K562 (cell line): ENCODE data around the gene SDCCAG8. TPM values are rescaled to one million over a fixed set of nuclear protein-coding genes. Genes with fewer than 3 reads are reported as not detected.
A peak's percentile ranks its signal among the peaks of the same experiment; 100 is the strongest.

Experiments
- GABPA ChIP-seq: fragments of 200-800 bp; sonication (Bioruptor generic); conservative IDR thresholded peaks from 2 replicates; pipeline ENCODE4 v1.6.1; 2016; ENCODE audit warnings: low read depth, missing genetic modification characterization, missing compliant biosample characterization
- HNRNPUL1 ChIP-seq: fragments of 200-400 bp; formaldehyde crosslinking; IDR thresholded peaks from 2 replicates; pipeline ENCODE4 v1.6.1; 2017; ENCODE audit warnings: low read length
- NRF1 ChIP-seq, 2 experiments: fragments of 450-650 bp; IDR thresholded peaks in 1 of 2; conservative IDR thresholded peaks in 1 of 2; 2 replicates each; pipeline ENCODE4 v1.6.1; 2014; ENCODE audit warnings: mild to moderate bottlenecking in 2 of 2
- PTRF ChIP-seq: fragments of 450-650 bp; IDR thresholded peaks from 2 replicates; pipeline ENCODE4 v1.6.1; 2016; ENCODE audit warnings: mild to moderate bottlenecking, missing genetic modification characterization, missing compliant biosample characterization
- RBM34 ChIP-seq: fragments of 200-400 bp; formaldehyde crosslinking; IDR thresholded peaks from 2 replicates; pipeline ENCODE4 v1.6.1; 2018; ENCODE audit warnings: low read length, borderline replicate concordance; ENCODE audit not compliant: insufficient read depth
- SRF ChIP-seq, 2 experiments: fragments of 250-450, 450-650 bp in 1 of 2; sonication (Bioruptor Pico) in 1 of 2; sonication (generic) in 1 of 2; formaldehyde crosslinking; IDR thresholded peaks; 2 replicates each; pipeline versions ENCODE4 v1.5.0 to v1.5.1; 2020 to 2022; ENCODE audit warnings: mild to moderate bottlenecking in 1 of 2, missing genetic modification reagents in 1 of 2
- TCFL5 ChIP-seq: fragments of 250-450 bp; sonication (Bioruptor Pico); conservative IDR thresholded peaks from 2 replicates; pipeline ENCODE4 v1.6.1; 2021; ENCODE audit warnings: mild to moderate bottlenecking, moderate library complexity, matching md5 sums
- ZC3H11A ChIP-seq: IDR thresholded peaks from 2 replicates; pipeline ENCODE4 v1.6.1; 2012; ENCODE audit warnings: low read depth, low read length, improper control_type of control experiment
- polyA plus RNA-seq, 8 experiments: library from polyadenylated mRNA; depleted of rRNA in 4 of 8; stranded (reverse) in 5 of 8; unstranded in 3 of 8; fragments of >200 nt; fragmentation: Nextera tagmentation in 2 of 8; fragmentation: Illumina TruSeq in 1 of 8; extraction: Ambion mirVana in 2 of 8; extraction: Trizol in 1 of 8; gene quantifications; 2 replicates each; pipeline versions ENCODE4 v1.2.1 to v1.2.3, GENCODE V29; 2011 to 2014; ENCODE audit warnings: inconsistent platforms in 1 of 8, missing spikeins in 1 of 8
- total RNA-seq, 7 experiments: library from RNA; depleted of rRNA in 6 of 7; stranded (reverse); fragments of >200 nt in 6 of 7; fragmentation: Illumina TruSeq in 2 of 7; extraction: Trizol in 2 of 7; gene quantifications; 2 replicates each; pipeline versions ENCODE4 v1.2.1 to v1.2.3, GENCODE V29; 2011 to 2021; ENCODE audit warnings: low replicate concordance in 1 of 7
- TF ChIP-seq, protein P1 (sequence below): fragments of 450-650 bp; IDR thresholded peaks from 2 replicates; pipeline ENCODE4 v1.7.0; 2016; ENCODE audit warnings: borderline replicate concordance
- TF ChIP-seq, protein P2 (sequence below): fragments of 250-450 bp; sonication (Bioruptor Pico); IDR thresholded peaks from 2 replicates; pipeline ENCODE4 v1.5.0; 2021; ENCODE audit warnings: mild to moderate bottlenecking, moderate library complexity
- TF ChIP-seq, protein P3 (sequence below): fragments of 250-450 bp; sonication (Bioruptor Pico); IDR thresholded peaks from 2 replicates; pipeline ENCODE4 v1.4.0; 2020; ENCODE audit warnings: mild to moderate bottlenecking
- TF ChIP-seq, protein P4 (sequence below): fragments of 250-450 bp; sonication (Bioruptor Pico); IDR thresholded peaks from 2 replicates; pipeline ENCODE4 v1.8.0; 2021; ENCODE audit warnings: moderate library complexity, mild to moderate bottlenecking, inconsistent platforms

The SDCCAG8 gene
- total and polyA plus RNA-seq, 9 of the 15 experiments (the other 6 are each of a cell fraction or from before 2014, with no cell fraction given) = 17.9 to 36.7 (median 25.4) TPM

DNA sequence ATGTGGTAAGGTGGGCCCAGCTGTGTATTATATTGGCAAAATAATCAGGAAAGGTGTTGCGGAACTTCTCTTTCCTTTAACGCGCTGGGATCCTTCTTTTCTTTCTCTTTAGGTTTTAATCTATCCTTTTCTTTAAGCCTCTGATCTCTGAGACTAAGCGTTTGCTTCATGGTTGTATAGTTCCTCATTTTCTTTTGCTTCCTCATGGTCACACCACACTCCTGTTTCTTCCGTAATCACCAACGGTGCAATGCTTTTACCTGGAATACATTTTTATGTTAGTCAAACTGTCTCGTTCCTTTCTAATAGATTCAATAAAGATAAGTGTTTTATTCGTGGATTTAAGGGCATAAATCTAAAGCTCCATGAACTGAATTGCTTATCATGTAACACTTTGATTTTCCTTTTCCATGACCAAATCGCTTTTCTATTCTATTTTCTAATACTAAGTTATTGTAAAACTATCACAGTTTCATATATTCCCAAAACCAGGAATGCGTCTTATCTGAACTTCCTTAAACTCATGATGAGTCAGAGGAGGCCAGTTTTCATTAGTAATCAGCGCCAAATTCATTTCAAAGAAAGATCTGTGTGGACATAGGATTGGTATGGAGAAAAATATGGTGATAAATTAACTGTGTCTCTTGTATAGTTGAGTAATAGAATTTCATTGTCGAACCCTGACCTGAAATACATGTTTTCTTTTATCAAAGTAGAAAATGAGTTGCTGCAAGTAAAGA is 12.2 kb downstream of the SDCCAG8 start (continued):
- TF ChIP-seq SRF (CRISPR knock-in tag; IDR thresholded peaks at IDR 0.05) (no peak), ZC3H11A (no peak), NRF1 (conservative IDR thresholded peaks at IDR 0.05 in 1 of 2, IDR thresholded peaks at IDR 0.05 in 1 of 2) (0 out of 4 replicates have a peak, but pooled peaks of 1 of the 2 experiments have one; percentile 8), HNRNPUL1 (no peak), RBM34 (no peak), PTRF (tag) (no peak), GABPA (tag) (no peak), TCFL5 (CRISPR knock-in tag) (no peak)
- TF ChIP-seq, protein P1, sequence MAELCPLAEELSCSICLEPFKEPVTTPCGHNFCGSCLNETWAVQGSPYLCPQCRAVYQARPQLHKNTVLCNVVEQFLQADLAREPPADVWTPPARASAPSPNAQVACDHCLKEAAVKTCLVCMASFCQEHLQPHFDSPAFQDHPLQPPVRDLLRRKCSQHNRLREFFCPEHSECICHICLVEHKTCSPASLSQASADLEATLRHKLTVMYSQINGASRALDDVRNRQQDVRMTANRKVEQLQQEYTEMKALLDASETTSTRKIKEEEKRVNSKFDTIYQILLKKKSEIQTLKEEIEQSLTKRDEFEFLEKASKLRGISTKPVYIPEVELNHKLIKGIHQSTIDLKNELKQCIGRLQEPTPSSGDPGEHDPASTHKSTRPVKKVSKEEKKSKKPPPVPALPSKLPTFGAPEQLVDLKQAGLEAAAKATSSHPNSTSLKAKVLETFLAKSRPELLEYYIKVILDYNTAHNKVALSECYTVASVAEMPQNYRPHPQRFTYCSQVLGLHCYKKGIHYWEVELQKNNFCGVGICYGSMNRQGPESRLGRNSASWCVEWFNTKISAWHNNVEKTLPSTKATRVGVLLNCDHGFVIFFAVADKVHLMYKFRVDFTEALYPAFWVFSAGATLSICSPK = no peak
- TF ChIP-seq, protein P2, sequence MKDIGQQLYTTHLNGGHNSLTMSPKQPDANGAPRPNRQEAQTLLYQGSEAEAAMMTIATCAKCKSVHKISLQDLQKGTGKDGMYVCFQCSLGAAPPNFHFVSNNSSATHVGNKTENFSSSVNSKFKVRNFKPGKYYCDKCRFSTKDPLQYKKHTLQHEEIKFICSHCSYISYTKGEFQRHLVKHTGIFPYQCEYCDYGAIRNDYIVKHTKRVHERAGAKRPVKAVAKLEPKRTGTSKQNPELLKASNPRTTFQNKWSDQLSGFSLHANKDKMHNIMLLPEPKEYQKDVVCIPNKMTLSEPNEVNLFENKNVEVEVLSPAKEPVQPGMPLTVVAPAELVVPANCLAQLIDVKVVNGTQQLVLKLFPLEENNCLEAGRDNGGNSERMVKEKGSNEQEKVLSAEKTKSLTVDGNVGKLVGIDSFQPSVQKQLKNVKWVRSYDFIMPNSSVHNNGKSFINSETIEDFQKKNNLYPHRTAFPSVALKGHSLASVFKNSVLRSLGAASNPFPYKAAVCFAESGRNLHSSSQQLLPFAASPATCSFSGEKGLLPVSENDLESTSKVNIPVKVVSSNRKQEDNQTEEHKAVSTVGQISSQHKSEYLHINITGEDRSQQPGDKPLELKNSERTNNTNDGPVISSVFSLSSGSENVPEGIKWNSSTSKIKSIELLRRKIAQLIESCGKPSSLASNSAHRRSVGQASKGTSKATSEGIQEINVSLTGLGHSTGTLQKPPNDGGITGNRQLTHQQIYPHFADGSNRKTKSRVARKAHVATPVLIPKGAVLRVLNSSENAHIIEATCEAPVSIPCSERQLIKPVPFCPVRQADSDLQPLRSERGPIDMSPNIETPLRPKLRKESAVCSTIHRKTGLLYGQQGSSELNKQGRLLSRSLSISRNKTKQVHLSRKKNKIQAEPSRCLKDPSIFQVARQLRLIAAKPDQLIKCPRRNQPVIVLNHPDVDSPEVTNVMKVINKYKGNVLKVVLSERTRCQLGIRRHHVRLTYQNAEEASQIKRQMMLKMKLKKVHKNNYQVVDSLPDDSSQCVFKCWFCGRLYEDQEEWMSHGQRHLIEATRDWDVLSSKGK (CRISPR knock-in tag) = no peak
- TF ChIP-seq, protein P3, sequence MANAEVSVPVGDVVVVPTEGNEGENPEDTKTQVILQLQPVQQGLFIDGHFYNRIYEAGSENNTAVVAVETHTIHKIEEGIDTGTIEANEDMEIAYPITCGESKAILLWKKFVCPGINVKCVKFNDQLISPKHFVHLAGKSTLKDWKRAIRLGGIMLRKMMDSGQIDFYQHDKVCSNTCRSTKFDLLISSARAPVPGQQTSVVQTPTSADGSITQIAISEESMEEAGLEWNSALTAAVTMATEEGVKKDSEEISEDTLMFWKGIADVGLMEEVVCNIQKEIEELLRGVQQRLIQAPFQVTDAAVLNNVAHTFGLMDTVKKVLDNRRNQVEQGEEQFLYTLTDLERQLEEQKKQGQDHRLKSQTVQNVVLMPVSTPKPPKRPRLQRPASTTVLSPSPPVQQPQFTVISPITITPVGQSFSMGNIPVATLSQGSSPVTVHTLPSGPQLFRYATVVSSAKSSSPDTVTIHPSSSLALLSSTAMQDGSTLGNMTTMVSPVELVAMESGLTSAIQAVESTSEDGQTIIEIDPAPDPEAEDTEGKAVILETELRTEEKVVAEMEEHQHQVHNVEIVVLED = no peak
- TF ChIP-seq, protein P4, sequence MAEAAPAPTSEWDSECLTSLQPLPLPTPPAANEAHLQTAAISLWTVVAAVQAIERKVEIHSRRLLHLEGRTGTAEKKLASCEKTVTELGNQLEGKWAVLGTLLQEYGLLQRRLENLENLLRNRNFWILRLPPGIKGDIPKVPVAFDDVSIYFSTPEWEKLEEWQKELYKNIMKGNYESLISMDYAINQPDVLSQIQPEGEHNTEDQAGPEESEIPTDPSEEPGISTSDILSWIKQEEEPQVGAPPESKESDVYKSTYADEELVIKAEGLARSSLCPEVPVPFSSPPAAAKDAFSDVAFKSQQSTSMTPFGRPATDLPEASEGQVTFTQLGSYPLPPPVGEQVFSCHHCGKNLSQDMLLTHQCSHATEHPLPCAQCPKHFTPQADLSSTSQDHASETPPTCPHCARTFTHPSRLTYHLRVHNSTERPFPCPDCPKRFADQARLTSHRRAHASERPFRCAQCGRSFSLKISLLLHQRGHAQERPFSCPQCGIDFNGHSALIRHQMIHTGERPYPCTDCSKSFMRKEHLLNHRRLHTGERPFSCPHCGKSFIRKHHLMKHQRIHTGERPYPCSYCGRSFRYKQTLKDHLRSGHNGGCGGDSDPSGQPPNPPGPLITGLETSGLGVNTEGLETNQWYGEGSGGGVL (CRISPR knock-in tag) = no peak
